Prostate gland (tissue), 2 donors: ENCODE measurements around the gene STS. TPM values are rescaled to one million over a fixed set of nuclear protein-coding genes. Genes with fewer than 3 reads are reported as not detected.

Experiments
- DNase-seq: peaks from one replicate; pipeline ENCODE4 v3.0.0-alpha.2; 2019; ENCODE audit warnings: low spot score
- H3K27ac ChIP-seq, 2 donors: fragments of 200-600 bp; sonication (generic); 2 replicates each; pipeline ENCODE4 v1.5.1; 2017 to 2019
- H3K27me3 ChIP-seq: fragments of 200-600 bp; sonication (generic); replicated peaks from 2 replicates; pipeline ENCODE4 v1.5.1; 2019; ENCODE audit not compliant: insufficient read depth
- H3K36me3 ChIP-seq, 2 donors: fragments of 200-600 bp; sonication (generic); 1 replicate in 1 of 2; 2 replicates in 1 of 2; pipeline versions ENCODE4 v1.5.1 to v1.8.1; 2017 to 2019
- H3K4me1 ChIP-seq: fragments of 200-600 bp; sonication (generic); replicated peaks from 2 replicates; pipeline ENCODE4 v1.5.1; 2019
- H3K4me3 ChIP-seq, 2 donors: fragments of 200-600 bp; sonication (generic); 2 replicates each; pipeline ENCODE4 v1.5.1; 2017 to 2019
- H3K9me3 ChIP-seq: fragments of 200-600 bp; sonication (generic); 2 replicates; pipeline ENCODE4 v1.5.1; 2017
- POLR2A ChIP-seq: fragments of 450-650 bp; IDR thresholded peaks from one replicate; pipeline ENCODE4 v1.6.1; 2016; ENCODE audit warnings: antibody characterized with exemption, mild to moderate bottlenecking
- POLR2AphosphoS5 ChIP-seq: sonication (generic); formaldehyde crosslinking; IDR thresholded peaks from one replicate; pipeline ENCODE4 v1.6.1; 2017; ENCODE audit warnings: antibody characterized with exemption
- WGBS: methylation state at CpG from one replicate; pipeline ENCODE4 v1.1.5; 2018; 5-methylcytosine and 5-hydroxymethylcytosine counted together
- intact Hi-C: fragments of 100-400 bp; cut with DNase I; formaldehyde crosslinking; loops from one replicate; pipeline ENCODE4 v1.14.2; 2022
- microRNA-seq: library from miRNA; unstranded; fragments of <30 nt; microRNA quantifications from one replicate; pipeline ENCODE4, GENCODE V29; 2016
- small RNA-seq, 2 donors: library from RNA; depleted of rRNA; stranded (forward); fragments of <200 nt; gene quantifications; one replicate each; pipeline ENCODE3, GENCODE V24; 2016
- total RNA-seq, 2 donors: library from RNA; depleted of rRNA; stranded (reverse); fragments of >200 nt; gene quantifications; one replicate each; pipeline ENCODE4 v1.1.0, GENCODE V29; 2016
- TF ChIP-seq, protein P1 (sequence below), 4 experiments: fragments of 200-600 bp in 2 of 4; fragments of 450-650 bp in 2 of 4; sonication (generic) in 2 of 4; IDR thresholded peaks; 1 replicate in 3 of 4; 2 replicates in 1 of 4; pipeline ENCODE4 v1.5.1; 2016 to 2019; ENCODE audit warnings: antibody characterized with exemption in 4 of 4, mild to moderate bottlenecking in 2 of 4, moderate library complexity in 2 of 4

STS gene
- total RNA-seq, 2 donors from 2014 or later: 9.8 to 10.0 TPM

DNA sequence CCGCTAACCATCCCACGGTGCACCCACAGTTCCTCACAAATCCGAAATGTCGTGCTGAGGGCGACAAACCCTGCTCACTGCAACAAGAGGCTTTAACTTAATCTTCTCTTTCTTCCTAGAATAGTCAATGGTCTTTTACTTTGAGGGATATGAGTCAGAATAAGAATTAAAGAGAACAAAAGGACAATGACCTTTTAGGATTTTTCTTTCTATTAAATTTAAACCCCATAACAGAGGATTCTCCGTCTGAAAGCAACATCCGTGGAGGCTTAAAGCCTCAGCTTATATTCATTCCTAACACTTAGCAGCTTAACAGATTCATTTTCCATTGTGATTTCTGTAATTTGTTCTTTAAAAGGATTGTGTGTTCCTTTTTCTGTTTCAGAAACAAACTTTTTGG is 45.4 kb downstream of the STS start:
- intact Hi-C loops: no loop called here
- Histone ChIP-seq H3K27me3 (no peaks in the 10 kb centered on the region), H3K9me3 (no peaks in the 10 kb centered on the region), H3K4me3 (no peak overlapping the region), H3K27ac (no peak overlapping the region), H3K36me3 (no peaks in the 10 kb centered on the region), H3K4me1 (no peaks in the 10 kb centered on the region)
- 97% methylated on average over 7 of the region's 7 CpGs for WGBS
- no peak for DNase-seq
- TF ChIP-seq POLR2A (no peak), POLR2AphosphoS5 (no peak)
- TF ChIP-seq, protein P1, sequence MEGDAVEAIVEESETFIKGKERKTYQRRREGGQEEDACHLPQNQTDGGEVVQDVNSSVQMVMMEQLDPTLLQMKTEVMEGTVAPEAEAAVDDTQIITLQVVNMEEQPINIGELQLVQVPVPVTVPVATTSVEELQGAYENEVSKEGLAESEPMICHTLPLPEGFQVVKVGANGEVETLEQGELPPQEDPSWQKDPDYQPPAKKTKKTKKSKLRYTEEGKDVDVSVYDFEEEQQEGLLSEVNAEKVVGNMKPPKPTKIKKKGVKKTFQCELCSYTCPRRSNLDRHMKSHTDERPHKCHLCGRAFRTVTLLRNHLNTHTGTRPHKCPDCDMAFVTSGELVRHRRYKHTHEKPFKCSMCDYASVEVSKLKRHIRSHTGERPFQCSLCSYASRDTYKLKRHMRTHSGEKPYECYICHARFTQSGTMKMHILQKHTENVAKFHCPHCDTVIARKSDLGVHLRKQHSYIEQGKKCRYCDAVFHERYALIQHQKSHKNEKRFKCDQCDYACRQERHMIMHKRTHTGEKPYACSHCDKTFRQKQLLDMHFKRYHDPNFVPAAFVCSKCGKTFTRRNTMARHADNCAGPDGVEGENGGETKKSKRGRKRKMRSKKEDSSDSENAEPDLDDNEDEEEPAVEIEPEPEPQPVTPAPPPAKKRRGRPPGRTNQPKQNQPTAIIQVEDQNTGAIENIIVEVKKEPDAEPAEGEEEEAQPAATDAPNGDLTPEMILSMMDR (IDR thresholded peaks at IDR 0.05): no peak

DNA sequence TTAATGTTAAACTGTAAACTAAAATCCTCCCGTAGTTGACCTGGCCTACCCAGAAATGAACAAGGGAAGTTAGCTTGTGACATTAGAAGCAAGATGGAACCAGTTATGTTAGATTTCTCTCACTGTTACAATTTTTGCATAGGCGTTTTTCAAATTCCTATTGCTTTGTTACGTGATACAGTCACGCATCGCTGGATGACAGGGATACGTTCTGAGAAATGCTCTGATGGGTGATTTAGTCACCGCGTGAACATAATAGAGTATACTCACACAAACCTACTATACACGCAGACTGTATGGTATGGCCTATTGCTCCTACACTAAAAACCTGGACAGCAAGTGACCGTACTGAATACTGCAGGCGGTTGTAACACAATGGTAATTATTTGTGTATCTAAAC is 47.1 kb downstream of the STS start:
- intact Hi-C loops: no loop called here
- Histone ChIP-seq H3K36me3 (no peaks in the 10 kb centered on the region), H3K27me3 (no peaks in the 10 kb centered on the region), H3K4me3 (no peak overlapping the region), H3K27ac (no peak overlapping the region), H3K9me3 (no peaks in the 10 kb centered on the region), H3K4me1 (no peaks in the 10 kb centered on the region)
- TF ChIP-seq POLR2A: no peak
- TF ChIP-seq, protein P1 (IDR thresholded peaks at IDR 0.05): no peak
- TF ChIP-seq POLR2AphosphoS5: no peak
- whole genome bisulfite sequencing: 94% methylated on average over 11 of the region's 11 CpGs
- no peak for DNase-seq

Small RNA genes within 50 kb of the gene (microRNA-seq; reads per million reads assigned to microRNA genes)
- not detected for gene MIR4767

Small RNA genes within 50 kb of the gene (small RNA-seq; reads per million reads assigned to genes)
- 0 to 0.10 reads per million in 2 donors for gene MIR4767

Other genes starting within 250 kb of the STS start
- 10 to 100 TPM; 14.8 to 17.6 TPM for gene PUDP, start 441 bp downstream of the STS start, total RNA-seq